HG02840 (cell line): ENCODE measurements around the gene BTF3.

ENCODE experiments used
- ATAC-seq: cut with Tn5 transposase; IDR thresholded peaks from one replicate; pipeline ENCODE4 v1.9.1; 2021; ENCODE audit warnings: mild to moderate bottlenecking, moderate library complexity, moderate number of reproducible peaks; ENCODE audit not compliant: unreplicated experiment, low FRiP score

BTF3 gene

GRCh38 chr5:73519531-73520283, 21.5 kb downstream of the BTF3 start:
- peak; percentile 98 for ATAC-seq

DNA sequence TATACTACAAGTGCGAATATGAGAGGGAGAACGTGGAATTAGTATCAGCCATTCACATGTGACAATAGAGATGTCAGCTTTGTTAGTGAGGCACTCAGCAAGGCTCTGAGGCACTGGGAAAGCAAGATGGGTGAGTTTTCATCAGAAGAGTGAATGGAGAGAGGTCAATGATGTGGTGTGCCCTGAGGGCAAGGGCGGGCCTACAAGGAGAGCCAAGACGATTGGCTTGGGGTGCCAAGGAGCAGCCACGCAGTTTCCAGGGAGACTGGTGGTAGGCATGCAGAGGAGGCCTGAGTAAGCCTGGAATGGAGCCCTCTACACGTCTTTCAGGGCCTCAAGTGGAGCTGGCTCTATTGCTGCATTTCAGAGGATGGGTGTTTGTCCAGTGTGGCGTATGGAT, 24.7 kb downstream of the BTF3 start:
- no peak for ATAC-seq

DNA sequence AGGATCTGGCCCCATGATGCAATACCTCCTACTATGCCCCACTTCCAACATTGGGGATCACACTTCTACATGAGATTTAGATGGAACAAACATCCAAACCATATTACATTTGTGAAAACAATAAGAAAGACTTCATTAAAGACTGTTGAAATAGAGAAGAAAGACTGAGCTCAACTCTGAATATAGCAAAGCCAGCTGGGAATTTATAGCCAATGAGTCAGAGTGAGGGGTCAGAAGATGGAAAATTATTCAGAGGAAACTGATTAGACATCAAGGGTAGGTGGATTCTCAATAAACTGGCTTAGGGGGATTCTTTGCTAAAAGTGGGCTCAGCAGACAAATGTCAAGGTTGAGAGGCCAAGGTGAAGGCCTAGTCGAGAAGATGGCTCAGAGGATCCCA, 25.6 kb downstream of the BTF3 start:
- no peak for ATAC-seq

DNA sequence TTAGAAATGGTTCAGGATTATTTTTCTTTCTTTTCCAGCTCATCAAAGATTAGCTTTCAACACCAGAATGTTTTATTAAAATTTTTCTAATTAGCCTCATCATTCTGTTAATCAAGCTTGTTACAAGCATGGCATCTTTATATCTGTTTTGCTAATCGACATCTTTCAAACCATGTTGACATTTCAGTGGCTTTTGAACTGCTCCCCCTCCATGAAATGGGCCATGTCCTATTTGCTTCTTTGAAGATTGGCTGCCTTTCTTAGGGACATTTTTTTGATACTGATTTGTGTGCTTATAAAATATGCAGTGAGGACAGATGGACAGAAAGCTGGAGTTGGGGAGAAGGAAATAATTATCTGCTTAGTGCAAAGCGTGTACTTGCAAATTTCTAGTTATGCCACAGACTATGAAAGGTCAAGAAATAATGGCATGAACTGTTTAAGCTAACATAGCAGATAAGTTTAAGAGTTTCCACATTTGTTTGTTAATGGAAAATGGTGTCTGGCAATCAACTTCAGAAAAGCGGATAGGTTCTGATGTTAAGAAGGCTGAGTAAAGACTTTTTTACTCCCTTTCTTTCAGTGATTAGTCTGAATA, 27.5 kb downstream of the BTF3 start:
- no peak for ATAC-seq

GRCh38 chr5:73528248-73528647, 30.0 kb downstream of the BTF3 start:
- ATAC-seq = no peak

GRCh38 chr5:73529081-73529480, 30.8 kb downstream of the BTF3 start:
- no peak for ATAC-seq

- ATAC-seq = no peak
Observed at GRCh38 chr5:73531356-73531755, 33.1 kb downstream of the BTF3 start.

- ATAC-seq = no peak
Observed at GRCh38 chr5:73532195-73532594, 34.0 kb downstream of the BTF3 start.

DNA sequence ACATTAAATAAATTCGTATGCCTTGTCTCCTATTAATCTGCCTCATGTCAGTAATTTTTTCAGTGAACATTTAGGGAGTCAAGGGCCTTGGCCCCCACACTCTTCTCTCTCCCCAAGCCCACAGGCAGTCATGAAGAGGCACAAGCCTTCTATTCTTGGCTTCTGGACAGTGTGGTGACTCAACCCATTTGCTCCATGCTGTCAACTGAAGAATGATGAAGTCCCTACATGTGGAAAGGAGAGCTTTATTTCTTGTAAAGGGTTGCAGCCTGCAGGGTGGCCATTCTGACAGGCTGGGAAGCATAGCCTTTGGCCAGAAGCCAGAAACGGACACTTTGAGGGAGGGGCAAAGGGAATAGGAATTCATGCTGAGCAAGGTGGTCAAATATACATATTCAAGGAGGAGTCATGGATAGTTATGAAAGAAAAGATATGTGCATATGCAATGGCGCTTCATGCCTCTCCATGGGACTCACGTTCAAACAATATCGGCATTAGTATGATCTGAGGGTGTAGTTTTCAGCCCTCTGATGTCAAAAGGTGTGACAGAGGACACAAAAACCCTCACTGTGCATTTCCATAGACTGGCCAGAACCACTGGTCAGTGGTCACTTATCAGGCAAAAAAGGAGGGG, 35.9 kb downstream of the BTF3 start:
- no peak for ATAC-seq

GRCh38 chr5:73534971-73535370, 36.7 kb downstream of the BTF3 start:
- no peak for ATAC-seq

GRCh38 chr5:73539730-73540129, 41.5 kb downstream of the BTF3 start:
- ATAC-seq = no peak

- no peak for ATAC-seq
Observed at GRCh38 chr5:73540192-73540591, 42.0 kb downstream of the BTF3 start.

GRCh38 chr5:73542020-73542419, 43.8 kb downstream of the BTF3 start:
- ATAC-seq = no peak

GRCh38 chr5:73544429-73545402, 46.5 kb downstream of the BTF3 start:
- ATAC-seq = no peak

DNA sequence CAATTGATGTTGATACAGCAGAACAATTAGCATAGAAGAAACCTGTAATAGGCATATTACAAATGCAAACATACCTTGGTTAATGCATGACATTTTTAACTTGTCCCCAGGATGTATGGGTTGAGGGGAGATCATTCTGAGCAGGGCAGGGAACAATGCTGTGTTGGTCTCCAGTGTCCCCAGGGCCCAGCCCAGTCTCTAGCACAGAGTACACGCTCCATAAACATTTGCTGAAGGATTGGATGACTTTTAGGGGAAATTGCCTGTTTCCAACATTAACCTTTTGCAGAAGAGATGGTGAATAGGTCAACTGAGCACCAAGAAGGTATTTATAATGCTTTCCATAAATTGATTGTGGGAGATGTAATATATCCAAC, 47.1 kb downstream of the BTF3 start:
- no peak for ATAC-seq

- ATAC-seq = no peak
Observed at GRCh38 chr5:73550016-73550415, 51.8 kb downstream of the BTF3 start.

GRCh38 chr5:73552642-73553041, 54.4 kb downstream of the BTF3 start:
- ATAC-seq = no peak
